ENCODE data around the gene RPS28.
A peak's percentile ranks its signal among the peaks of the same experiment; 100 is the strongest.
"Not testable (repeated sequence)": the region's sequence is repeated elsewhere in the genome, so short reads cannot be mapped to it uniquely, and the experiment has no call there.

GRCh38 chr19:8318835-8319234 is 2.5 kb upstream of the RPS28 start:
- 0 out of 2 replicates have a peak, but pooled peaks have one; percentile 18 for TF ChIP-seq CTCF (conservative IDR thresholded peaks at IDR 0.05; ENCODE audit: low read depth, low read length)
- not testable (repeated sequence) for TF ChIP-seq EZH2phosphoT487 (IDR thresholded peaks at IDR 0.05; ENCODE audit: borderline replicate concordance, low read length)

Data from PC-3 (cell line).